Mesendoderm (in vitro differentiated cells): ENCODE results near the gene B9D1.

Source experiments
- DNase-seq: peaks from one replicate; pipeline ENCODE4 v3.0.0; 2013
- H2AK5ac ChIP-seq: 2 replicates; pipeline ENCODE4 v1.6.1; 2013; ENCODE audit warnings: low read length, inconsistent platforms
- H2BK120ac ChIP-seq: 2 replicates; pipeline ENCODE4 v1.6.1; 2013; ENCODE audit warnings: low read depth, mild to moderate bottlenecking, low read length, moderate library complexity, mixed read lengths
- H2BK15ac ChIP-seq: replicated peaks from 2 replicates; pipeline ENCODE4 v1.6.1; 2013; ENCODE audit warnings: low read depth, mild to moderate bottlenecking, moderate library complexity
- H2BK5ac ChIP-seq: 2 replicates; pipeline ENCODE4 v1.6.1; 2013; ENCODE audit warnings: low read length, inconsistent platforms
- H3K18ac ChIP-seq: 2 replicates; pipeline ENCODE4 v1.6.1; 2013; ENCODE audit warnings: mild to moderate bottlenecking, low read length, mixed read lengths
- H3K23ac ChIP-seq: one replicate; pipeline ENCODE4 v1.6.1; 2013; ENCODE audit warnings: low read length
- H3K27ac ChIP-seq: 2 replicates; pipeline ENCODE4 v1.5.1; 2013; ENCODE audit warnings: low read depth, mild to moderate bottlenecking, inconsistent platforms, low read length, moderate library complexity
- H3K27me3 ChIP-seq: 2 replicates; pipeline ENCODE4 v1.6.1; 2013; ENCODE audit warnings: low read length, control low read depth, mild to moderate bottlenecking, inconsistent platforms; ENCODE audit not compliant: insufficient read depth, poor library complexity
- H3K36me3 ChIP-seq: 2 replicates; pipeline ENCODE4 v1.6.1; 2013; ENCODE audit warnings: low read length, inconsistent platforms; ENCODE audit not compliant: control insufficient read depth, insufficient read depth
- H3K4ac ChIP-seq: one replicate; pipeline ENCODE4 v1.6.1; 2013; ENCODE audit warnings: low read depth, mild to moderate bottlenecking, low read length, moderate library complexity
- H3K4me1 ChIP-seq: 2 replicates; pipeline ENCODE4 v1.6.1; 2013; ENCODE audit warnings: low read depth, low read length, inconsistent platforms; ENCODE audit not compliant: control insufficient read depth
- H3K4me2 ChIP-seq: 2 replicates; pipeline ENCODE4 v1.6.1; 2013; ENCODE audit warnings: low read length
- H3K4me3 ChIP-seq: 2 replicates; pipeline ENCODE4 v1.5.1; 2013; ENCODE audit warnings: mild to moderate bottlenecking, low read length
- H3K56ac ChIP-seq: one replicate; pipeline ENCODE4 v1.6.1; 2013; ENCODE audit warnings: low read length
- H3K79me1 ChIP-seq: 2 replicates; pipeline ENCODE4 v1.6.1; 2013; ENCODE audit warnings: low read length, inconsistent platforms
- H3K79me2 ChIP-seq: 2 replicates; pipeline ENCODE4 v1.6.1; 2013; ENCODE audit warnings: mild to moderate bottlenecking, low read length; ENCODE audit not compliant: control insufficient read depth, insufficient read depth
- H3K9ac ChIP-seq: 2 replicates; pipeline ENCODE4 v1.6.1; 2013; ENCODE audit warnings: low read length, inconsistent platforms
- H4K5ac ChIP-seq: one replicate; pipeline ENCODE4 v1.6.1; 2013; ENCODE audit warnings: low read length
- H4K8ac ChIP-seq: one replicate; pipeline ENCODE4 v1.6.1; 2013; ENCODE audit warnings: low read depth, mild to moderate bottlenecking, control low read depth, low read length, moderate library complexity
- WGBS: extraction: QIAGEN DNeasy Blood & Tissue Kit; methylation state at CpG from one replicate; pipeline ENCODE4 v1.1.7; 2013; ENCODE audit warnings: low lambda C conversion rate, missing lambda C conversion rate; ENCODE audit not compliant: insufficient coverage; ENCODE audit errors: extremely low coverage; 5-methylcytosine and 5-hydroxymethylcytosine counted together

Gene B9D1

DNA sequence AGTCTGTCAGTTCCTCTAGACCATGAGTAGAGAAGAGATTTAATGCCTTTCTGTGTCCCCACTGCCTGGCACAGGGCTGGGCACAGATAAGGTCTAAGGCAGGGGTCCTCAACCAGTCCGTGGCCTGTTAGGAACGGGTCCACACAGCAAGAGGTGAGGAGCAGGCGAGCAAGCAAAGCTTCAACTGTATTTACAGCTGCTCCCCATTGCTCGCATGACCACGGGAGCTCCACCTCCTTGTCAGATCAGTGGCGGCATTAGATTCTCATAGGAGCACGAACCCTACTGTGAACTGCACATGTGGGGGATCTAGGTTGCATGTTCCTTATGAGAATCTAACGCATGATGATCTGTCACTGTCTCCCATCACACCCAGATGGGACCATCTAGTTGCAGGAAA, 1.8 kb downstream of the B9D1 start:
- H3K27ac ChIP-seq, result no peak overlapping the region
- no peak overlapping the region for H3K4me3 ChIP-seq
- no peak overlapping the region for H3K56ac ChIP-seq
- peaks cover 6% of the 10 kb centered on the region for H3K79me1 ChIP-seq
- no peaks in the 10 kb centered on the region for H3K79me2 ChIP-seq
- no peak overlapping the region for H3K18ac ChIP-seq
- no peak overlapping the region for H2BK120ac ChIP-seq
- H3K4me1 ChIP-seq, result peaks cover 10% of the 10 kb centered on the region
- no peak overlapping the region for H3K23ac ChIP-seq
- no peak overlapping the region for H2BK15ac ChIP-seq
- H3K4ac ChIP-seq, result no peak overlapping the region
- H3K36me3 ChIP-seq, result peaks cover 2% of the 10 kb centered on the region
- H3K4me2 ChIP-seq, result no peak overlapping the region
- H2AK5ac ChIP-seq, result no peak overlapping the region
- no peak overlapping the region for H4K5ac ChIP-seq
- no CpG with 5 or more reads among the region's 8 CpGs for WGBS
- H4K8ac ChIP-seq, result no peak overlapping the region
- no peak overlapping the region for H2BK5ac ChIP-seq
- DNase-seq, result no peak
- no peak overlapping the region for H3K9ac ChIP-seq
- H3K27me3 ChIP-seq, result no peaks in the 10 kb centered on the region

DNA sequence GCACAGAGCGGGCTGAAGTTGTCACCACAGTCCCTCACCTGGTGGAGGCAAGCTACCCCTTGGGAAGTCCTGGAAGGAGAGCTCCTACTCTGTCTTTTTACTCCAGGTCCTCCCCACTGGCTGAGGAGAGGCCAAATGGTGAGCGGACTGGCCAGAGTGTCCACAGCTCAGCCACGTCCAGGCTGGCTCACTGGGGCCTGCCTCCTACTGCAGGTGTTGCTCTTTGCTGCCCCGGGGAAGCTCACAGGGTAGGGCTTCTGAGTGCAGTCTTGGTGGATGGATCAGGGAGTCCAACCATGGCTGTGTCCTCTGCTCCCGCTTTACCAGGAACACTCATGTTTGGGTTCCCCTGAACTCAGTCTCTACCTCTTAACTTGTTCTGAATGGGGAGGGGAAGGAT, 2.7 kb downstream of the B9D1 start:
- Histone ChIP-seq H3K4ac (no peak overlapping the region), H3K4me3 (no peak overlapping the region), H3K56ac (no peak overlapping the region), H3K27ac (no peak overlapping the region), H2BK120ac (no peak overlapping the region), H2BK15ac (no peak overlapping the region), H4K8ac (no peak overlapping the region), H2BK5ac (no peak overlapping the region), H3K9ac (no peak overlapping the region), H4K5ac (no peak overlapping the region), H3K23ac (no peak overlapping the region), H3K79me2 (no peaks in the 10 kb centered on the region), H3K18ac (no peak overlapping the region), H3K4me2 (no peak overlapping the region), H3K36me3 (peaks cover 2% of the 10 kb centered on the region), H3K4me1 (peaks cover 10% of the 10 kb centered on the region), H2AK5ac (no peak overlapping the region), H3K79me1 (peaks cover 6% of the 10 kb centered on the region), H3K27me3 (no peaks in the 10 kb centered on the region)
- no peak for DNase-seq
- WGBS, result no CpG with 5 or more reads among the region's 5 CpGs

DNA sequence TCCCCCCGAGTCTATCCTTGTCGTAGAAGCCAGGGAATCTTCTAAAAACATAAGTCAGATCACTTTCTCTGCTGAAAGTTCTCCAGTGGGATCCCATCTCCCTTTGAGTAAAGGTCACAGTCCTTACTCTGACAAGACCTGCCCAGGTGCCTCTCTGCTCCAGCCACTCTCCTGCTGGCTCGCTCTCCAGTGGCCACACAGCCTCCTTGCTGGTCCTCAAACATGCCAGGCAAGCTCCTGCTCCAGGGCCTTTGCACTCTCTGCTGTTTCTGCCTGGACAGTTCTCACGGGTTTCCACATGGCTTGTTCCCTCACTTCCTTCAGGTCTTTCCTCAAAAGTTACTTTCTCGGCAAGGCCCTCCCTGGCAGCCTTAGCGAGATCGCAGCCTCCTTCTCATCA, 3.4 kb downstream of the B9D1 start:
- Histone ChIP-seq H3K27ac (no peak overlapping the region), H3K79me2 (no peaks in the 10 kb centered on the region), H2BK120ac (no peak overlapping the region), H3K79me1 (peaks cover 6% of the 10 kb centered on the region), H3K36me3 (peaks cover 2% of the 10 kb centered on the region), H3K4ac (no peak overlapping the region), H3K27me3 (no peaks in the 10 kb centered on the region), H3K4me2 (no peak overlapping the region), H3K56ac (no peak overlapping the region), H4K8ac (no peak overlapping the region), H4K5ac (no peak overlapping the region), H3K23ac (no peak overlapping the region), H2AK5ac (no peak overlapping the region), H3K4me1 (peaks cover 10% of the 10 kb centered on the region), H2BK15ac (no peak overlapping the region), H3K18ac (no peak overlapping the region), H3K9ac (no peak overlapping the region), H3K4me3 (no peak overlapping the region), H2BK5ac (no peak overlapping the region)
- no CpG with 5 or more reads among the region's 7 CpGs for WGBS
- no peak for DNase-seq

DNA sequence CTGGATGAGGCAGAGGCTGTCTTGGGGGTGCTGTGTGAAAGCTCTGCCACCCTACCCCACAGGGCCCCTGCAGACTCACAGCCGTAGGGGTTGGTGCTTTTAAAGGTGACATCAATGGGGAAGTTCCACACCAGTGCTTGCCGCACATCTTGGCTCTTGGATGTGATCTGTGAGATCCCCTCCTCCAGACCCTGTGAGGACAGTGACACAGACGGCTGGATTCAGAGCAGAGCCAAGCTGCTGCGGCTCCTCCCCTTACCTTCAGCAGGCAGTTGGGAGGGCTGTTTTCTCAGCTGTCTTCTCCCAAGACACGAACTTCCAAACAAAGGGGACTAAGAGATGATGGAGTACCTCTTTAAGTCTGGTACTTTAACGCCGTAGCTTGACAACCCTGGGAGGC, 4.8 kb downstream of the B9D1 start:
- no peak overlapping the region for H2AK5ac ChIP-seq
- H3K4me1 ChIP-seq, result peaks cover 3% of the 10 kb centered on the region
- peaks cover 6% of the 10 kb centered on the region for H3K79me1 ChIP-seq
- H3K4ac ChIP-seq, result no peak overlapping the region
- no peaks in the 10 kb centered on the region for H3K27me3 ChIP-seq
- no peak overlapping the region for H4K8ac ChIP-seq
- H3K56ac ChIP-seq, result no peak overlapping the region
- no peak overlapping the region for H3K4me2 ChIP-seq
- peaks cover 2% of the 10 kb centered on the region for H3K36me3 ChIP-seq
- H2BK5ac ChIP-seq, result no peak overlapping the region
- no peak overlapping the region for H3K18ac ChIP-seq
- DNase-seq, result no peak
- WGBS, result no CpG with 5 or more reads among the region's 7 CpGs
- no peaks in the 10 kb centered on the region for H3K79me2 ChIP-seq
- H3K9ac ChIP-seq, result no peak overlapping the region
- H2BK120ac ChIP-seq, result no peak overlapping the region
- H3K23ac ChIP-seq, result no peak overlapping the region
- H2BK15ac ChIP-seq, result no peak overlapping the region
- H3K27ac ChIP-seq, result no peak overlapping the region
- H3K4me3 ChIP-seq, result no peak overlapping the region
- H4K5ac ChIP-seq, result no peak overlapping the region

DNA sequence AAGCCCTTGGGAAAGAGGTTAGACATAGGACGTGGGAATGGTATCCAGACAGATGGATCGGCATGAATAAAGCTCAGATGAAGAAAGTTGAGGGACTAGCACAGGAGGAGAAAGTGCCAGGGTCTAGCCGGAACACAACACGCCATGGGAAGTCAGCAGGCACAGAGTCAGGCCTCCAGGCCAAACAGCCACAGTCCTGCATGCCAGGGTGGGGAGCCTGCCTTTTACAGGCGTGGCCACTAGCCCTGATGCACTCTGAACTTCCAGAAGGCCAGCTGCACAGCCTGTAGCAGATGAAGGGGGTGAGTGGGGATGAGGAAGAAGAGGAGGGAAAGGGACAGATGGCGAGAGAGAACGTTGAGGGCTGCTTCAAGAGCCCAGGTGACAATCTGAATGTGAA, 5.2 kb downstream of the B9D1 start:
- Histone ChIP-seq H2AK5ac (no peak overlapping the region), H3K27me3 (no peaks in the 10 kb centered on the region), H3K4me2 (no peak overlapping the region), H3K27ac (no peak overlapping the region), H2BK5ac (no peak overlapping the region), H3K36me3 (peaks cover 2% of the 10 kb centered on the region), H3K79me2 (no peaks in the 10 kb centered on the region), H4K5ac (no peak overlapping the region), H3K56ac (no peak overlapping the region), H4K8ac (no peak overlapping the region), H3K18ac (no peak overlapping the region), H3K23ac (no peak overlapping the region), H3K4me3 (no peak overlapping the region), H3K79me1 (peaks cover 6% of the 10 kb centered on the region), H3K4me1 (peaks cover 3% of the 10 kb centered on the region), H2BK15ac (no peak overlapping the region), H3K4ac (no peak overlapping the region), H3K9ac (no peak overlapping the region), H2BK120ac (no peak overlapping the region)
- WGBS, result no CpG with 5 or more reads among the region's 7 CpGs
- no peak for DNase-seq

DNA sequence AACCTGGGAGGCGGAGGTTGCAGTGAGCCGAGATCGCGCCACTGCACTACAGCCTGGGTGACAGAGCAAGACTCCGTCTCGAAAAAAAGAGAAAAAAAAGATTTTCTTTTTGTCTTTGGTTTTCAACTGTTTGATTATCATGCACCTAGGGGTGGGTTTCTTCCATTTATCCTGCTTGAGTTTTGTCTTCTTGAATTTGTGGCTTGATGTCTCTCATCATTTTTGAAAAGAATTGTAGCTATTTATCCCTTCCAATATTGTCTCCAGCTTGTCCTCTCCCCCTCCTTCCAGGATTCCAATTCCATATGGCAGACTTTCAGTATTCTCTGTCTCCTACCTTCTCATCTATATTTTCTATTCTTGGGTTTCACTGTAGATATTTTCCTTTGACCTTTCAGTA, 7.8 kb downstream of the B9D1 start:
- no peak overlapping the region for H3K23ac ChIP-seq
- no peak overlapping the region for H3K56ac ChIP-seq
- H4K5ac ChIP-seq, result no peak overlapping the region
- no peak for DNase-seq
- peaks cover 2% of the 10 kb centered on the region for H3K36me3 ChIP-seq
- no peak overlapping the region for H2BK5ac ChIP-seq
- no peak overlapping the region for H2BK15ac ChIP-seq
- no peak overlapping the region for H3K4ac ChIP-seq
- H2AK5ac ChIP-seq, result no peak overlapping the region
- H3K9ac ChIP-seq, result no peak overlapping the region
- no peak overlapping the region for H4K8ac ChIP-seq
- no peak overlapping the region for H3K4me2 ChIP-seq
- H3K27me3 ChIP-seq, result no peaks in the 10 kb centered on the region
- no peak overlapping the region for H2BK120ac ChIP-seq
- H3K18ac ChIP-seq, result no peak overlapping the region
- no peaks in the 10 kb centered on the region for H3K4me1 ChIP-seq
- H3K79me1 ChIP-seq, result no peaks in the 10 kb centered on the region
- no peak overlapping the region for H3K4me3 ChIP-seq
- WGBS, result no CpG with 5 or more reads among the region's 6 CpGs
- no peaks in the 10 kb centered on the region for H3K79me2 ChIP-seq
- no peak overlapping the region for H3K27ac ChIP-seq
